H1 (cell line): ENCODE measurements around the gene MIER2. TPM values are rescaled to one million over a fixed set of nuclear protein-coding genes. Genes with fewer than 3 reads are reported as not detected.

Experiments
- CTCF ChIA-PET: fragments of 300-600 bp; sonication (Branson Sonifier 250); formaldehyde crosslinking; loops from one replicate; lab custom pipeline; 2021; ENCODE audit not compliant: partially characterized antibody; lab: Charles Lee
- POLR2A ChIA-PET: fragments of 300-600 bp; sonication (Branson Sonifier 250); formaldehyde crosslinking; loops from one replicate; lab custom pipeline; 2021; ENCODE audit warnings: inconsistent platforms; ENCODE audit not compliant: partially characterized antibody; lab: Charles Lee
- DNase-seq, 2 experiments: peaks; one replicate each; pipeline versions ENCODE4 v3.0.0 to v3.0.0-alpha.2; 2010 to 2022; ENCODE audit warnings: low spot score in 2 of 2, low read depth in 1 of 2, mixed read lengths in 1 of 2
- FAIRE-seq: peaks from 2 replicates; lab custom pipeline; 2011; peaks lifted over from hg19 to GRCh38; lab: Jason Lieb, UNC
- H2AFZ ChIP-seq: 2 replicates; pipeline ENCODE4 v1.8.1; 2012; ENCODE audit warnings: low read length, inconsistent platforms
- H2AK5ac ChIP-seq: 2 replicates; pipeline ENCODE4 v1.6.1; 2013; ENCODE audit warnings: low read depth, low read length
- H2BK120ac ChIP-seq: replicated peaks from 2 replicates; pipeline ENCODE3; 2013; ENCODE audit warnings: low read depth, low read length, inconsistent platforms
- H2BK12ac ChIP-seq: 2 replicates; pipeline ENCODE4 v1.6.1; 2013; ENCODE audit warnings: low read depth, low read length
- H2BK15ac ChIP-seq: 2 replicates; pipeline ENCODE4 v1.6.1; 2013; ENCODE audit warnings: low read length
- H2BK20ac ChIP-seq: 2 replicates; pipeline ENCODE4 v1.6.1; 2013; ENCODE audit warnings: low read length
- H2BK5ac ChIP-seq: 2 replicates; pipeline ENCODE4 v1.6.1; 2013; ENCODE audit warnings: low read depth, low read length
- H3K14ac ChIP-seq: 2 replicates; pipeline ENCODE4 v1.6.1; 2013; ENCODE audit warnings: inconsistent platforms; ENCODE audit not compliant: insufficient read length
- H3K18ac ChIP-seq: 2 replicates; pipeline ENCODE4 v1.6.1; 2013; ENCODE audit warnings: low read length; ENCODE audit errors: extremely low read depth
- H3K23ac ChIP-seq: 2 replicates; pipeline ENCODE4 v1.6.1; 2013; ENCODE audit warnings: inconsistent platforms; ENCODE audit not compliant: insufficient read length
- H3K23me2 ChIP-seq: 2 replicates; pipeline ENCODE4 v1.6.1; 2013; ENCODE audit warnings: low read depth, low read length
- H3K27ac ChIP-seq: 2 replicates; pipeline ENCODE4 v1.6.1; 2011; ENCODE audit warnings: low read depth, low read length, inconsistent platforms
- H3K27me3 ChIP-seq, 4 experiments: replicated peaks in 1 of 4; 1 replicate in 1 of 4; 2 replicates in 3 of 4; pipeline versions ENCODE4 v1.6.1 to v1.8.1; 2011 to 2013; ENCODE audit warnings: low read length in 3 of 4, mild to moderate bottlenecking in 3 of 4, inconsistent platforms in 2 of 4, mixed read lengths in 2 of 4, moderate library complexity in 1 of 4; ENCODE audit not compliant: control insufficient read depth in 3 of 4, insufficient read depth in 3 of 4; ENCODE audit errors: extremely low read depth in 1 of 4
- H3K36me3 ChIP-seq, 4 experiments: 2 replicates each; pipeline versions ENCODE4 v1.6.1 to v1.8.1; 2011 to 2013; ENCODE audit warnings: mild to moderate bottlenecking in 4 of 4, low read length in 3 of 4, moderate library complexity in 2 of 4, control low read depth in 1 of 4, inconsistent platforms in 1 of 4; ENCODE audit not compliant: insufficient read depth in 4 of 4, control insufficient read depth in 2 of 4
- H3K4ac ChIP-seq: replicated peaks from 2 replicates; pipeline ENCODE3; 2013; ENCODE audit warnings: low read length, low read depth, mixed read lengths, inconsistent platforms; ENCODE audit not compliant: insufficient read length
- H3K4me1 ChIP-seq, 4 experiments: replicated peaks in 1 of 4; 1 replicate in 1 of 4; 2 replicates in 3 of 4; pipeline versions ENCODE4 v1.6.1 to v1.8.1; 2011 to 2013; ENCODE audit warnings: low read length in 3 of 4, inconsistent platforms in 2 of 4, mixed read lengths in 1 of 4; ENCODE audit not compliant: insufficient read depth in 4 of 4, control insufficient read depth in 3 of 4
- H3K4me2 ChIP-seq, 2 experiments: 2 replicates each; pipeline versions ENCODE4 v1.6.1 to v1.8.1; 2011 to 2013; ENCODE audit warnings: low read depth in 2 of 2, low read length in 2 of 2, control low read depth in 1 of 2, inconsistent platforms in 1 of 2, mild to moderate bottlenecking in 1 of 2; ENCODE audit not compliant: insufficient read depth in 1 of 2
- H3K4me3 ChIP-seq, 4 experiments: fragments of 200-600, 300-600 bp in 1 of 4; sonication (generic), shearing (Covaris generic), sonication (Bioruptor Twin) in 1 of 4; 2 replicates each; pipeline versions ENCODE4 v1.5.1 to v1.8.1; 2011 to 2016; ENCODE audit warnings: low read length in 4 of 4, low read depth in 3 of 4, control low read depth in 2 of 4, inconsistent platforms in 2 of 4, mild to moderate bottlenecking in 2 of 4, mixed read lengths in 1 of 4, moderate library complexity in 1 of 4; ENCODE audit not compliant: insufficient read depth in 2 of 4; ENCODE audit errors: extremely low read depth in 1 of 4
- H3K56ac ChIP-seq: replicated peaks from 2 replicates; pipeline ENCODE3; 2013; ENCODE audit warnings: low read depth, mild to moderate bottlenecking, mixed read lengths, low read length, inconsistent platforms; ENCODE audit not compliant: insufficient read length
- H3K79me1 ChIP-seq: 2 replicates; pipeline ENCODE4 v1.6.1; 2013; ENCODE audit warnings: low read depth, low read length, control low read depth
- H3K79me2 ChIP-seq, 2 experiments: 2 replicates each; pipeline versions ENCODE4 v1.6.1 to v1.8.1; 2012 to 2013; ENCODE audit warnings: low read length in 2 of 2, mild to moderate bottlenecking in 2 of 2, inconsistent platforms in 1 of 2; ENCODE audit not compliant: insufficient read depth in 2 of 2, control insufficient read depth in 1 of 2
- H3K9ac ChIP-seq, 4 experiments: replicated peaks in 1 of 4; 1 replicate in 1 of 4; 2 replicates in 3 of 4; pipeline versions ENCODE4 v1.6.1 to v1.8.1; 2011 to 2013; ENCODE audit warnings: low read depth in 3 of 4, low read length in 3 of 4, control low read depth in 2 of 4, mild to moderate bottlenecking in 2 of 4, moderate library complexity in 2 of 4, inconsistent platforms in 1 of 4; ENCODE audit errors: extremely low read depth in 1 of 4
- H3K9me3 ChIP-seq, 2 experiments: 2 replicates each; pipeline versions ENCODE4 v1.6.1 to v1.8.1; 2012 to 2013; ENCODE audit warnings: mild to moderate bottlenecking in 2 of 2, moderate library complexity in 2 of 2, control low read depth in 1 of 2, inconsistent platforms in 1 of 2, low read depth in 1 of 2, low read length in 1 of 2, mixed read lengths in 1 of 2; ENCODE audit not compliant: insufficient read depth in 2 of 2
- H4K20me1 ChIP-seq, 2 experiments: replicated peaks in 1 of 2; 2 replicates each; pipeline versions ENCODE3 to v1.8.1; 2011 to 2013; ENCODE audit warnings: inconsistent platforms in 2 of 2, low read length in 2 of 2, mild to moderate bottlenecking in 1 of 2; ENCODE audit not compliant: insufficient read depth in 2 of 2, control insufficient read depth in 1 of 2
- H4K5ac ChIP-seq: 2 replicates; pipeline ENCODE4 v1.6.1; 2013; ENCODE audit warnings: low read length, low read depth, mixed read lengths, inconsistent platforms; ENCODE audit not compliant: insufficient read length
- H4K8ac ChIP-seq: 2 replicates; pipeline ENCODE4 v1.8.0; 2013; ENCODE audit warnings: mild to moderate bottlenecking, moderate library complexity, low read length, inconsistent platforms; ENCODE audit not compliant: insufficient read depth; ENCODE audit errors: extremely low read depth
- H4K91ac ChIP-seq: replicated peaks from 2 replicates; pipeline ENCODE3; 2013; ENCODE audit warnings: low read length, mixed read lengths, inconsistent platforms; ENCODE audit not compliant: insufficient read length
- TCF12 ChIP-seq: IDR thresholded peaks from 2 replicates; pipeline ENCODE4 v1.6.1; 2011; ENCODE audit warnings: low read depth, mild to moderate bottlenecking, low read length
- WGBS, 2 experiments: shearing (Covaris generic) in 1 of 2; methylation state at CpG; one replicate each; pipeline versions ENCODE4 v1.1.6 to v1.1.7; 2013 to 2015; ENCODE audit warnings: low lambda C conversion rate in 2 of 2, mixed read lengths in 2 of 2, inconsistent platforms in 1 of 2, low coverage in 1 of 2, missing lambda C conversion rate in 1 of 2; ENCODE audit not compliant: insufficient replicate concordance in 2 of 2, insufficient coverage in 1 of 2, insufficient read length in 1 of 2; ENCODE audit errors: extremely low coverage in 1 of 2, missing lambda C conversion rate in 1 of 2; 5-methylcytosine and 5-hydroxymethylcytosine counted together
- polyA plus RNA-seq, 7 experiments: library from polyadenylated mRNA; depleted of rRNA in 3 of 7; stranded (reverse) in 5 of 7; unstranded in 2 of 7; fragments of >200 nt in 5 of 7; fragments of 200-250 nt in 2 of 7; gene quantifications; 1 replicate in 5 of 7; 2 replicates in 1 of 7; 4 replicates in 1 of 7; pipeline versions ENCODE4 v1.2.1 to v1.2.3, GENCODE V29; 2011 to 2013; ENCODE audit warnings: missing spikeins in 2 of 7, mixed read lengths in 2 of 7
- total RNA-seq: library from RNA; stranded (reverse); fragmentation: NEBNext Ultra II Directional; extraction: Animal tissue kit (Norgen Biotek cat#: 25700); gene quantifications from 2 replicates; pipeline ENCODE4 v1.2.1, GENCODE V29; 2021

MIER2 gene
- total and polyA plus RNA-seq, 2 of the 8 experiments (the other 6 are each of a cell fraction or from before 2014, with no cell fraction given): 30.3 to 48.3 TPM

GRCh38 chr19:378706-379105 is 34.1 kb upstream of the MIER2 start:
- WGBS, 2 experiments: 91% methylated on average over 14 of the region's 14 CpGs; no CpG with 5 or more reads in 1 of the 2 experiments
- ChIA-PET CTCF (no interaction called here), POLR2A (no interaction called here)
- TF ChIP-seq TCF12: no peak

More at GRCh38 chr19:378706-379105, 34.1 kb upstream of the MIER2 start:
- Histone ChIP-seq H3K23me2 (no peaks in the 10 kb centered on the region), H3K4me1 (no peaks in the 10 kb centered on the region), H2BK5ac (no peak overlapping the region), H3K4ac (no peak overlapping the region), H2BK12ac (no peak overlapping the region), H3K4me2 (no peak overlapping the region), H3K23ac (no peak overlapping the region), H2BK15ac (no peak overlapping the region), H4K91ac (no peak overlapping the region), H3K27ac (no peak overlapping the region), H3K4me3 (no peak overlapping the region), H4K5ac (no peak overlapping the region), H3K56ac (no peak overlapping the region), H4K20me1 (no peaks in the 10 kb centered on the region), H2AK5ac (no peak overlapping the region), H3K79me1 (no peaks in the 10 kb centered on the region), H3K9me3 (no peaks in the 10 kb centered on the region; a peak in 1 of 4 replicates), H2BK20ac (no peak overlapping the region), H2BK120ac (no peak overlapping the region), H3K9ac (no peak overlapping the region), H3K14ac (no peak overlapping the region), H2AFZ (no peak overlapping the region), H3K36me3 (no peaks in the 10 kb centered on the region), H3K79me2 (no peaks in the 10 kb centered on the region), H3K18ac (0 out of 2 replicates have a peak overlapping the region, but pooled peaks have one; percentile 6), H3K27me3 (peaks cover 0 to 3% (median 0%) of the 10 kb centered on the region in 4 experiments; a peak in 2 of 7 replicates), H4K8ac (no peak overlapping the region)
- DNase-seq (no peak), FAIRE-seq (no peak)
